HG02870 (cell line): Measurements from ENCODE around the gene DNAH2.

Experiments used
- ATAC-seq: cut with Tn5 transposase; IDR thresholded peaks from one replicate; pipeline ENCODE4 v1.9.1; 2021; ENCODE audit warnings: mild to moderate bottlenecking, moderate library complexity; ENCODE audit not compliant: unreplicated experiment

DNAH2 gene

DNA sequence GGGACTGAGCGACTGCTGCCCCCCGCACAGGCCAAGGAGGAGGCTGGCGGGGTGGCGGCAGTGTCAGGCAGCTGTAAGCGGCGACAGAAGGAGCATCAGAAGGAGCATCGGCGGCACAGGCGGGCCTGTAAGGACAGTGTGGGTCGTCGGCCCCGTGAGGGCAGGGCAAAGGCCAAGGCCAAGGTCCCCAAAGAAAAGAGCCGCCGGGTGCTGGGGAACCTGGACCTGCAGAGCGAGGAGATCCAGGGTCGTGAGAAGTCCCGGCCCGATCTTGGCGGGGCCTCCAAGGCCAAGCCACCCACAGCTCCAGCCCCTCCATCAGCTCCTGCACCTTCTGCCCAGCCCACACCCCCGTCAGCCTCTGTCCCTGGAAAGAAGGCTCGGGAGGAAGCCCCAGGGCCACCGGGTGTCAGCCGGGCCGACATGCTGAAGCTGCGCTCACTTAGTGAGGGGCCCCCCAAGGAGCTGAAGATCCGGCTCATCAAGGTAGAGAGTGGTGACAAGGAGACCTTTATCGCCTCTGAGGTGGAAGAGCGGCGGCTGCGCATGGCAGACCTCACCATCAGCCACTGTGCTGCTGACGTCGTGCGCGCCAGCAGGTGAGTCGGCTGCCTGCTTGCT is 131.7 kb downstream of the DNAH2 start:
- no peak for ATAC-seq

- ATAC-seq = no peak
Observed at GRCh38 chr17:7849751-7850504, 132.4 kb downstream of the DNAH2 start.

- ATAC-seq = no peak
Observed at GRCh38 chr17:7850701-7851437, 133.3 kb downstream of the DNAH2 start.

- ATAC-seq = peak; percentile 84
Observed at GRCh38 chr17:7851438-7852261, 134.1 kb downstream of the DNAH2 start.

DNA sequence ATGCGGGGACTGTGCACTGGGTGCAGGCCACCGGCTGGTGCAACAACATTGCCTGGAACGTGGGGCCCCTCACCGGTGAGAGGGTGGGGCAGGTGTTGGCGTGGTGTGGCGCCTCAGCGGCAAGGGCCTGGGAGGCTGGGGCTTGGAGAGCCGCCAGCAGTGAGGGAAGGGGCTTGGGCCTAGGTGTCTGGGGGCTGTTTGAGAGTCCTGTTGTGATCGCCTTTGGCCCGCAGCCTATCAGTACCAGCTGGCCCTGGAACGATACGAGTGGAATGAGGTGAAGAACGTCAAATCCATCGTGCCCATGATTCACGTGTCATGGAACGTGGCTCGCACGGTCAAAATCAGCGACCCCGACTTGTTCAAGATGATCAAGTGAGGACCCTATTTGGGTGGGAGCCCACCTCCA is 134.7 kb downstream of the DNAH2 start:
- no peak for ATAC-seq

GRCh38 chr17:7852919-7853690 is 135.6 kb downstream of the DNAH2 start:
- ATAC-seq = no peak

DNA sequence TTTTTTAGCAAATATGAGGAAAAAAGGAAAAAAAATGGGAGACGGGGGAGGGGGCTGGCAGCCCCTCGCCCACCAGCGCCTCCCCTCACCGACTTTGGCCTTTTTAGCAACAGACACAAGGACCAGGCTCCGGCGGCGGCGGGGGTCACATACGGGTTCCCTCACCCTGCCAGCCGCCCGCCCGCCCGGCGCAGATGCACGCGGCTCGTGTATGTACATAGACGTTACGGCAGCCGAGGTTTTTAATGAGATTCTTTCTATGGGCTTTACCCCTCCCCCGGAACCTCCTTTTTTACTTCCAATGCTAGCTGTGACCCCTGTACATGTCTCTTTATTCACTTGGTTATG is 136.1 kb downstream of the DNAH2 start:
- no peak for ATAC-seq

- no peak for ATAC-seq
Observed at GRCh38 chr17:7854078-7854777, 136.7 kb downstream of the DNAH2 start.

DNA sequence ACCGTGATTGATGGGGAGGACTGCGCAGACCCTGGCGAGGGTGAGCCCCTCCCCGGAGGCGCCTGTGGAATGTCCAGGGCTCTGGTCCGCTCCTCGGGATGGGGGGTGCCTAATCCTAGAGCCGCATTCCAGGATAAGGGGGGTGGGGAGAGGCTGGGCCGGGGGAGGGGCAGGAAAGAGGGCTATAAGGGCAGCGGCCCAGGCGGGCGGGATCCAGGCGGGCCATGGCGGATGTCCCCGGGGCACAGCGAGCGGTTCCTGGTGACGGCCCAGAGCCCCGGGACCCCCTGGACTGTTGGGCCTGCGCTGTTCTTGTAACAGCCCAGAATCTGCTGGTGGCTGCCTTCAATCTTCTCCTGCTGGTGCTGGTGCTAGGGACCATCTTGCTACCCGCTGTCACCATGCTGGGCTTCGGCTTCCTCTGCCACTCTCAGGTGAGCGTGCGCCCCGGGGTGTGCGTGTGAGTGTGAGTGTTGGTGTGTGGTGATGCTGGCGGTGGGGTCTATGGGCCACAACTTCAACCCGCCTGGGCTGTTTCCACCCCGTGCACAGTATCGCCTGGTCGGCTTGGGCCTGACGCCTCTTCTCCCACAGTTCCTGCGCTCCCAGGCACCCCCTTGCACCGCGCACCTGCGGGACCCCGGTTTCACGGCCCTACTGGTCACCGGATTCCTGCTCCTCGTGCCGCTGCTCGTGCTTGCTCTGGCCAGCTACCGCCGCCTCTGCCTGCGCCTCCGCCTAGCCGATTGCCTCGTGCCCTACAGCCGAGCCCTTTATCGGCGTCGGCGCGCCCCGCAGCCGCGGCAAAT is 137.5 kb downstream of the DNAH2 start, which contains the start of gene TMEM88:
TSS of gene TMEM88 (plus strand) at position 216 of the 809 bp plus-strand sequence. CDS start at position 225, 9 bp downstream.
- no peak for ATAC-seq

GRCh38 chr17:7855660-7856010 is 138.1 kb downstream of the DNAH2 start:
- ATAC-seq = no peak

- ATAC-seq = no peak
Observed at GRCh38 chr17:7856011-7856810, 138.7 kb downstream of the DNAH2 start.

DNA sequence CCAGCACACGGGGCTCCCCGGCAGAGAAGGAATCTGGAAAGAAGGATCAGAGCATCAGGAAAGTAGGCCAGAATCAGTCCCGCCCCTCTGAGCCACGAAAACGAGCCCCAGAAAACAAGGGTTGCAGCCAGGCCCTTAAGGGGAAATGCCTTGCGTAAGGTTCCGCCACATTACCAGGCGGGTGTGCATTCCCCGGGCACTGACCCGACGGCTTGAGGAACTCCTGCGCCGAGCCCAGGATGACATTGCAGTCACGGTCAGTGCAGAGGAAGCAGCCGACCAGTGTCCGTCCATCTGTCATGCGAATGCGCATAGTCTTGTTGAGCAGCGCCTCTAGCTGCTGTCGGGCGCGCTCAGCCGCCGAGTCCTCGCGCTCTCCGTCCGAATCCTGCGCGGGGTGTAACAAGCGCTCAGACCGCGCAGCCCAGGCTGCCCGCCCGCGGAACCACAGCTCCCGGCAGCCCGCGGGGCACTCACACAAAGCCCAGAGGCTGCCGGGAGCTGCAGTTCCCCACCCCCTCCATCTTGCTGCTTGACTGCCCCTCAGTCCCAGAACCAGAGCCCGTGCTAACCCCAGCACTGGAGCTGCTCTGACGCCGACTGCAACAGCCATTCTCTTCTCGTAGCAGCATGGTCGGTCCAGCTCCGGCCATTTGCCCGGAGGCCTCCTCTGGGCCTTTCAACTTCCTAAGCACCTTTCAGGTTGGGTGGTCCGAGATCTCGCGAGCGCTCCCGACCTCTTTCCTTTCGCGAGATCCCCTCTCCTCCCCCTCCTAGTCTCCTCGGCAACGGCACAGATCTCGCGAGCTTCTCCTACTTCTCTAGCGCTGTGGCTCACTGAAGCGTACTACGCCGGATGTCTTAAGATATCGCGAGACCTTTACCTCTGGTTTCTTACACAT is 139.5 kb downstream of the DNAH2 start, which contains the start of gene NAA38:
TSS of gene NAA38 (minus strand) at position 749 of the 902 bp plus-strand sequence. CDS start at position 653, 96 bp downstream.
- peak; percentile 76 for ATAC-seq

DNA sequence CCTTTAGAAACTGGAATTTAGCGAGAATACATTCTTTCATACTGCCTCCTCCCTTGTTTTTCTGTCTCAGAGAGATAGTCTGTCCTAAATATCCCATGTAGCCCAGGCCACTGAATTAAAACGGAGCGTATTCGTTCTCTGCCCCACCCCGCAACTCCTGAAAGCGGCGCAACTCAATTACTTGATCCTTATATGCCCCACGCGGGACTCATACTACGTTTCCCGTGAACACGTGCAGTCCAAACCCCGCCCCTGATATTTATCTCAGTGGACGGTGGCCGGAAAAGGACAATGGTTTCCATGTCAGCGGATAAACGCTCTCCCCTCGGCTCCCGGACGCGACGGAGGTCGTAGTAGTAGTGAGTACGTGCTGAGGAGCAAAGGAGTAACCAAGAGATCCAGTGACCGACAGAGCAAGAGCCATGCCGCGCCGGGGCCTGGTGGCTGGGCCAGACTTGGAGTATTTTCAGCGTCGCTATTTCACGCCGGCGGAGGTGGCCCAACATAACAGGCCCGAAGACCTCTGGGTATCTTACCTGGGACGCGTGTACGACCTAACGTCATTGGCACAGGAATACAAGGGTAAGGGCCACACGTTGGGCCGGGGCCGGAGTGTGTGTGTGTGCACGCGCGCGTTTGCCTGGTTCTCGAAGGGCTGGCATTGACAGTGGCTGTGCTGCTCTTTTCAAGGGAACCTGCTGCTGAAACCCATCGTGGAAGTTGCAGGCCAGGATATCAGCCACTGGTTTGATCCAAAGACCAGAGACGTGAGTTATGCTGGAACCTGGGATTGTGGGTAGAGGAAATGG is 140.4 kb downstream of the DNAH2 start, which contains the start of gene CYB5D1:
TSS of gene CYB5D1 (plus strand) at position 291 of the 809 bp plus-strand sequence. CDS start at position 423, 132 bp downstream.
- peak; percentile 38 for ATAC-seq

DNA sequence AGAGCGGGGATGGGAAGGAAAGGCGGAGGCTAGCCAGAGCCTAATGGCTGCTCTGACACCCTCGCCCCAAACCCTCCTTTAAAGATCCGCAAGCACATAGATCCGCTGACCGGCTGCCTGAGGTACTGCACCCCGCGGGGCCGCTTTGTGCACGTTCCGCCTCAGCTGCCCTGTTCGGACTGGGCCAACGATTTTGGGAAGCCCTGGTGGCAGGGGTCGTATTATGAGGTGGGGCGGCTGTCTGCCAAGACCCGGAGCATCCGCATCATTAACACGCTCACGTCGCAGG is 140.9 kb downstream of the DNAH2 start:
- no peak for ATAC-seq

GRCh38 chr17:7859028-7859427 is 141.5 kb downstream of the DNAH2 start:
- ATAC-seq = no peak
